Brain microvascular endothelial cell (primary cell): ENCODE measurements around the gene TNFRSF13B.

Experiments used
- DNase-seq: peaks from one replicate; pipeline ENCODE4 v3.0.0-alpha.2; 2020
- H3K27ac ChIP-seq: fragments of 250-450 bp; sonication (Bioruptor Pico); 2 replicates; pipeline ENCODE4 v1.5.1; 2020; ENCODE audit warnings: mild to moderate bottlenecking, moderate library complexity
- H3K27me3 ChIP-seq: fragments of 250-450 bp; sonication (Bioruptor Pico); replicated peaks from 2 replicates; pipeline ENCODE4 v1.5.1; 2020; ENCODE audit warnings: mild to moderate bottlenecking
- H3K36me3 ChIP-seq: fragments of 250-450 bp; sonication (Bioruptor Pico); replicated peaks from 2 replicates; pipeline ENCODE4 v1.5.1; 2020; ENCODE audit warnings: mild to moderate bottlenecking
- H3K4me3 ChIP-seq: 2 replicates; pipeline ENCODE4 v1.5.1; 2011; ENCODE audit warnings: low read depth, mild to moderate bottlenecking, control low read depth, low read length, moderate library complexity
- in situ Hi-C: cut with HindIII; loops from 2 replicates; pipeline ENCODE4 v1.10.0; 2017; ENCODE audit warnings: low sequenced_read_pairs, low pct_ligation_motif_present
- TF ChIP-seq, protein P1 (sequence below): IDR thresholded peaks from 2 replicates; pipeline ENCODE4 v1.5.1; 2011; ENCODE audit warnings: low read depth, mild to moderate bottlenecking, moderate library complexity, low read length, control low read depth, inconsistent platforms; ENCODE audit errors: missing control alignments

TNFRSF13B gene

DNA sequence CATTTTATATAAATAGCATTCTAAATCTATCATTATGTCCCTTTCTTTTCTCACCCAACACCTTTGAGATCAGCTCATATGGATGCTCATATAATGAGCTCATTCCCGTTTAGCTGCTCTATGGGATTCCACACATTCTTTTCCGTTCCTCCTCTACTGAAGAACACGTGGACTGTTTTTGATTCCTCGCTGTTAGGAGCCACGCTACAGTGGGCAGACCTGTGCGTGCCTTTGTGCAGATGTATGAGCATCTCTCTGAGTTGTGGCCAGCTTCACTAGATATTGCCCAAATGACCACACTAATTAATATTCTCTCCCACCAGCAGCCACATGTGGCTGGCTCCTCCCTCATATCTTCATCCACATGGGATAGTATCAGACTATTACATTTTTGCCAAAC, 6.0 kb upstream of the TNFRSF13B start:
- Histone ChIP-seq H3K27me3 (no peaks in the 10 kb centered on the region), H3K27ac (no peak overlapping the region), H3K36me3 (no peaks in the 10 kb centered on the region), H3K4me3 (no peak overlapping the region)
- TF ChIP-seq, protein P1, sequence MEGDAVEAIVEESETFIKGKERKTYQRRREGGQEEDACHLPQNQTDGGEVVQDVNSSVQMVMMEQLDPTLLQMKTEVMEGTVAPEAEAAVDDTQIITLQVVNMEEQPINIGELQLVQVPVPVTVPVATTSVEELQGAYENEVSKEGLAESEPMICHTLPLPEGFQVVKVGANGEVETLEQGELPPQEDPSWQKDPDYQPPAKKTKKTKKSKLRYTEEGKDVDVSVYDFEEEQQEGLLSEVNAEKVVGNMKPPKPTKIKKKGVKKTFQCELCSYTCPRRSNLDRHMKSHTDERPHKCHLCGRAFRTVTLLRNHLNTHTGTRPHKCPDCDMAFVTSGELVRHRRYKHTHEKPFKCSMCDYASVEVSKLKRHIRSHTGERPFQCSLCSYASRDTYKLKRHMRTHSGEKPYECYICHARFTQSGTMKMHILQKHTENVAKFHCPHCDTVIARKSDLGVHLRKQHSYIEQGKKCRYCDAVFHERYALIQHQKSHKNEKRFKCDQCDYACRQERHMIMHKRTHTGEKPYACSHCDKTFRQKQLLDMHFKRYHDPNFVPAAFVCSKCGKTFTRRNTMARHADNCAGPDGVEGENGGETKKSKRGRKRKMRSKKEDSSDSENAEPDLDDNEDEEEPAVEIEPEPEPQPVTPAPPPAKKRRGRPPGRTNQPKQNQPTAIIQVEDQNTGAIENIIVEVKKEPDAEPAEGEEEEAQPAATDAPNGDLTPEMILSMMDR, result no peak
- peak; percentile 15 for DNase-seq
- in situ Hi-C loops, result no loop called here

DNA sequence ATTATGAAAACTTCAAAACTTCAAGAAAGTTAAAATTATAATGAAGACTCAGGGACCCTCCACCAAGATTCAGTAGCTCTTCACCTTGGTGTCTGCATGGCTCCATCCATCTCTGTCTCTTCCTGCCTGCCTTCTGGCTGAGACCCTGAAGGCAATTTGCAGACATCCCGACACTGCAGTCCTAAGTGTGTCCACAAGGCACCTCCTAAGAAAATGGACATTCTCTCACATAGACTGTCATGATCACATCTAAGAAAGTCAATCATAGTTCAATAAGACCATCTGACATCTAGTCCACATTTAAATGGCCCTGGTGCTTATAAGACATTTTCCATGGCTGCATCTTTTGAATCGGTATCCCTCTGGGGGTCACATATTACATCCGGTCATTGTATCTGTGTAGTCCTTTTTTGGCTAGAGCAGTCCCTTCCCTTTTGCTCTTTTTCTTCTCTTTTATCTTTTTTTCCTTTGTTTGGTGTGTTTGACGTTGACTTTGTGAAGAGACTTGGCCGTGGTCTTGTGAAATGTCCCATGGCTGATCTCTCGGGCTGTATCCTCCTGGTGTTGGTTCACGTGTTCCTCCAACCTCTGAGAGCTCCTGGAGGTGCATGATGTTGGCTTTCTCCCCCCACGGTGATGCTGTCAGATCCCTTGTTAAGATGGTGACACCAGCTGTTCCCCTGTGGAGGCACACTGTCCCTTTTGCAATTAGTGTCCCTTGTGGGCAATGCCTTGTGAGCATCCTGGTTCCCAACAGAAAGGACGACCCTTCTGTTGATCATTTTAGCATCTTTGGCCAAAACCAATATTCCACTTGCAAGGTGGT, 5.0 kb upstream of the TNFRSF13B start:
- no peak for DNase-seq
- no peaks in the 10 kb centered on the region for H3K27me3 ChIP-seq
- H3K4me3 ChIP-seq, result no peak overlapping the region
- TF ChIP-seq, protein P1, result no peak
- in situ Hi-C loops, result no loop called here
- H3K36me3 ChIP-seq, result no peaks in the 10 kb centered on the region
- no peak overlapping the region for H3K27ac ChIP-seq

DNA sequence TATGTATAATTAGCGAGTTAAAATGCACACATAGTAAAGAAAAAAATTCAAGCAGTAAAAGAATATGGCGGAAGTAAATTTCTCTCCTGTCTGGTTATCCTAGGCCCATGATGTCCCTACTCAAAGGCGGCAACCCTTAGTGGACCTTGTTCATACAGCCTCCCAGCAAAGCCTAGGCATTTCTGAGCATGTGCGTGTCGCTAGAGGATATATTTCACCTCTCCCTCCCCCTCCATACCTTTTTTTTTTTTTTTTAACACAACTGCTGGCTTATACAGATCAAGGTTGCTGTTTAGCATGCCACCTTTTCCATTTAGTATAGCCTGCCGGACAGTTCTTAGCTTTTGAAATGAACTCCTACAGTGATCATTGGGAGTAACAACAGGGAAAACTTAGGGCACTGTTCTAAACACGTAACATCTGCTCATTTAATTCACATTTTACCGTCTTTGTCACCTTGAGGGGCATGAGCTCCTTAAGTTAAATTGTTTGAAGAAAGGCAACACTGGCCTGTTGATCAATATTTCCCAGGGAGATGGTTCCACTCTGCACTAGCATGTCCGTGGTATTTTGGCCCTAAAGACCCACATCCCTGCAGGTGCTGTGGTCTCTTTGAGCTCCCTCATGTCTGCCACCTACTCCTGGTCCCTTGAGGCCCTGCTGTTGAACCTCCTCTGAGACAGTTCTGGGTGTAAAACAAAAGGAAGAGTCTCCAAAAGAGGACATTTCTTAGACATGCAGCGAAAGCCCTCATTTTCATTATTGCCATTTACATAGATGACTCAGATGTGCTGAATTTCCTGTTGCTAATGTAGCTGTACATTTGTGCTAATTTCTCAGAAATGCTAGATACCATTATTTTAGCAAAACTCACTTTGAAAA, 4.1 kb upstream of the TNFRSF13B start:
- in situ Hi-C loops, result no loop called here
- H3K4me3 ChIP-seq, result no peak overlapping the region
- DNase-seq, result no peak
- H3K36me3 ChIP-seq, result no peaks in the 10 kb centered on the region
- TF ChIP-seq, protein P1, result no peak
- no peaks in the 10 kb centered on the region for H3K27me3 ChIP-seq
- no peak overlapping the region for H3K27ac ChIP-seq

DNA sequence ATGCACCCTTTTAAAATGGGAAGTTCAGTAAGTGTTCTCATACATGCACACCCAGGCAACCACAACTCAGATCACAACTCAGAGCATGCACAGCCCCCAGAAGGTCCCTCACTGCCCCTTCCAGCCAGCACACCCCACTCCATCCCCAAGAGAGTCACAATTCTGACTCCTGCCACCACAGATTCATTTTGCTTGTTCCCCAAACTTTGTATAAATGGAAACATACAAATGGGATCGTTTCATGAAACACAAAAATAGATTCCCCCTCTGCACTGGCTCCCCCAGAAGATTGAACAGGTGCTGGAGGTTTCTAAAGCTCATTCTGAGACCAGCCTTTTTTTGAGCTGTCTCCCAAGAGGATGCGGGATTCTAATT, 3.3 kb upstream of the TNFRSF13B start:
- TF ChIP-seq, protein P1, result no peak
- Histone ChIP-seq H3K36me3 (no peaks in the 10 kb centered on the region), H3K4me3 (no peak overlapping the region), H3K27me3 (no peaks in the 10 kb centered on the region), H3K27ac (no peak overlapping the region)
- no peak for DNase-seq
- in situ Hi-C loops, result no loop called here

DNA sequence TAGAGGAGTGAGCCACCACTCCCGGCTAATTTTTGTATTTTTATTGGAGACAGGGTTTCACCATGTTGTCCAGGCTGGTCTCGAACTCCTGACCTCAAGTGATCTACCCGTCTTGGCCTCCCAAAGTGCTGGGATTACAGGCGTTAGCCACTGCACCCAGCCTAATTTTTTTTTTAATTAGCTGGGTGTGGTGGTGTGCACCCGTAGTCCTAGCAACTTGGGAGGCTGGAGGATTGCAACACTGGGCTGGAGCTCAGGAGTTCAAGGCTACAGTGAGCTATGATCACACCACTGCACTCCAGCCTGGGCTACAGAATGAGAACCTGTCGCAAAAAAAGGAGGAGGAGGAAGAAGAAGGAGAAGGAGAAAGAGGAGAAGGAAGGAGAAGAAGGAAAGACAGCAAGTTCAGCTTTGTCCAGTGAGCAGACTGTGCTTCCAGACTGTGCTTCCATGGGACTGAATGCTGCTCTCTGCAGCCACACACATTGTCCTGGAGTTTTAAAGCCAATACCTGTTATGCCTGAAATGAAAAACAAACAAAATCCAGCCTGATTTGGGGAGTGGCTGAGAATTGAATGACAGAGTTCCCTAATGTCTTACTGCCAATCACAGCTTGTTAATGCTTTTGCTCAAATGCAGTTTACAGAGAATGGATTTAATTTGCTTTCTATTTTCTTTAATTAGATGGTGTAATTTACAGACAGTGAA, 2.8 kb upstream of the TNFRSF13B start:
- no peaks in the 10 kb centered on the region for H3K27me3 ChIP-seq

More for the DNA sequence above, 2.8 kb upstream of the TNFRSF13B start:
- no peaks in the 10 kb centered on the region for H3K36me3 ChIP-seq
- H3K27ac ChIP-seq, result no peak overlapping the region
- TF ChIP-seq, protein P1, result no peak
- no peak for DNase-seq
- in situ Hi-C loops, result no loop called here
- no peak overlapping the region for H3K4me3 ChIP-seq
